Heart left ventricle (tissue), 16 donors: ENCODE results near the gene LYST. TPM values are rescaled to one million over a fixed set of nuclear protein-coding genes. Genes with fewer than 3 reads are reported as not detected.

ENCODE experiments used
- ATAC-seq, 4 donors: fragments of 200-7000 bp; cut with Tn5 transposase; one replicate each; pipeline ENCODE4 v1.9.1; 2020 to 2022; ENCODE audit warnings: moderate library complexity in 4 of 4, mild to moderate bottlenecking in 3 of 4, moderate number of reproducible peaks in 1 of 4
- DNase-seq, 5 donors: peaks; one replicate each; pipeline ENCODE4 v3.0.0-alpha.2; 2020
- H3K27ac ChIP-seq, 12 donors: fragments of 200-600 bp; sonication (generic) in 4 of 12; one replicate each; pipeline versions ENCODE4 v1.5.0 to v1.8.0; 2016 to 2022; ENCODE audit warnings: mild to moderate bottlenecking in 2 of 12
- H3K27me3 ChIP-seq, 9 donors: fragments of 200-600 bp; sonication (generic) in 2 of 9; one replicate each; pipeline versions ENCODE4 v1.5.1 to v1.8.0; 2016 to 2022; ENCODE audit warnings: mild to moderate bottlenecking in 3 of 9
- H3K36me3 ChIP-seq, 9 donors: fragments of 200-600 bp; sonication (generic) in 2 of 9; one replicate each; pipeline versions ENCODE4 v1.5.0 to v1.8.0; 2018 to 2022; ENCODE audit warnings: mild to moderate bottlenecking in 2 of 9
- H3K4me1 ChIP-seq, 12 donors: fragments of 200-600 bp; sonication (generic) in 4 of 12; one replicate each; pipeline versions ENCODE4 v1.5.0 to v1.8.0; 2016 to 2022; ENCODE audit warnings: mild to moderate bottlenecking in 3 of 12
- H3K4me3 ChIP-seq, 12 donors: fragments of 200-600 bp; sonication (generic) in 4 of 12; one replicate each; pipeline versions ENCODE4 v1.5.0 to v1.8.0; 2017 to 2022; ENCODE audit warnings: mild to moderate bottlenecking in 9 of 12, moderate library complexity in 4 of 12
- H3K9me3 ChIP-seq, 12 donors: fragments of 200-600 bp; sonication (generic) in 4 of 12; one replicate each; pipeline versions ENCODE4 v1.5.0 to v1.8.0; 2016 to 2022; ENCODE audit warnings: mild to moderate bottlenecking in 1 of 12
- POLR2A ChIP-seq, 2 donors: fragments of 450-650 bp; IDR thresholded peaks; one replicate each; pipeline ENCODE4 v1.6.1; 2017; ENCODE audit warnings: antibody characterized with exemption in 2 of 2, mild to moderate bottlenecking in 2 of 2, moderate library complexity in 2 of 2
- WGBS, 4 donors: extraction: QIAGEN DNeasy Blood & Tissue Kit in 2 of 4; methylation state at CpG; one replicate each; pipeline versions ENCODE4 v1.1.5 to v1.1.7; 2013 to 2018; 5-methylcytosine and 5-hydroxymethylcytosine counted together
- intact Hi-C, 10 donors: fragments of 100-400 bp; cut with DNase I; formaldehyde crosslinking; loops; one replicate each; pipeline versions ENCODE4 v1.11.1 to v1.14.2; 2022
- polyA plus RNA-seq, 2 donors: library from polyadenylated mRNA; stranded (reverse); fragments of 200-250 nt; gene quantifications; one replicate each; pipeline ENCODE4 v1.2.3, GENCODE V29; 2013
- total RNA-seq, 9 donors: library from RNA; depleted of rRNA in 2 of 9; stranded (reverse); fragments of >200 nt in 2 of 9; fragmentation: NEBNext Ultra II Directional in 3 of 9; extraction: Animal tissue kit (Norgen Biotek cat#: 25700) in 3 of 9; gene quantifications; one replicate each; pipeline versions ENCODE4 v1.1.0 to v1.2.4, GENCODE V29; 2016 to 2023
- TF ChIP-seq, protein P1 (sequence below), 12 donors: fragments of 200-600 bp; sonication (generic) in 4 of 12; IDR thresholded peaks; one replicate each; pipeline versions ENCODE4 v1.5.0 to v1.8.0; 2018 to 2022; ENCODE audit warnings: antibody characterized with exemption in 12 of 12, mild to moderate bottlenecking in 5 of 12
- donor health status: ischemic (EF 13 %, LVEDD 7.1; RV severe dilation, severe dysfunction).
- donor health status: healthy with polysubstance abuse.
- donor health status: DM: no; HTN: yes; CAD: no.
- donor health status: DM: no; HTN: no; CAD: no.
- donor health status: ischemic (EF 25% LVEDD 6.9; RV normal size, moderate dysfunction).
- donor health status: ischemic (EF 25% LVEDD 5.7; RV mildly dilated, moderate dysfunction).
- donor health status: healthy.
- donor health status: DM: yes; HTN: yes; CAD: no.
- donor health status: ischemic (EF 35%, LVEDD 5.7; RV mildly dilated, moderate dysfunction).
- donor health status: nonischemic (EF 11% LVEDD 7.7; RV severe dilation, severe dysfunction).
- donor health status: DM: yes; HTN: yes; CAD: no.
- donor health status: PGD.
- donor health status: ischemic (EF 29% LVEDD 5.4; RV normal size, mild dysfunction).
- donor health status: nonischemic (EF 23%, LVEDD 6.1; RV moderate dilation, normal function).

Gene LYST
- total and polyA plus RNA-seq, 11 donors: 3.4 to 22.5 (median 11.2) TPM

DNA sequence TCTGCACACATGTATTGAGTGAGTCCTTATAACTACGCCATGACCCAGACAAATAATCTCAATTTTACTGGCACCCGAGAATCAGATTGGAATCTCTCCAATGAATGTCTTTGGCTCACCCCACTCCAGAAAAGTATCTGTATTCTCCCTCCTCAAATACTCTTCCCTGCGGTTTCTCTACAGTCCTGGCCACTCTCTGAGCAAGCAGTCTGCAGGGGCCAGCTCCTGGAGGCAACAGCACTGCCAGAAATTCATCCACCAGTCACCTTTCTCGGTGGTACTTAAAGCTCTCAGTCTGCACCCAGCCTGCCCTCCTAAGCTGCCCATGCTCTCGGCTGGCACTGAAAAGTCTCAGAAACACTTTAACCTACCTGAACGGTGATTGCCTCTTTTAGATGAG is 16.1 kb upstream of the LYST start:
- ATAC-seq: peak in 1 of 4 donors; percentile 8
- Histone ChIP-seq H3K36me3 (no peaks in the 10 kb centered on the region), H3K27me3 (no peaks in the 10 kb centered on the region), H3K4me3 (peak overlapping the region in 10 of 12 donors; percentile 7 to 36 (median 22)), H3K27ac (peak overlapping the region in 6 of 12 donors; percentile 45 to 68 (median 54)), H3K4me1 (peaks cover 0 to 59% (median 12%) of the 10 kb centered on the region in 12 donors), H3K9me3 (no peaks in the 10 kb centered on the region)
- TF ChIP-seq, protein P1, sequence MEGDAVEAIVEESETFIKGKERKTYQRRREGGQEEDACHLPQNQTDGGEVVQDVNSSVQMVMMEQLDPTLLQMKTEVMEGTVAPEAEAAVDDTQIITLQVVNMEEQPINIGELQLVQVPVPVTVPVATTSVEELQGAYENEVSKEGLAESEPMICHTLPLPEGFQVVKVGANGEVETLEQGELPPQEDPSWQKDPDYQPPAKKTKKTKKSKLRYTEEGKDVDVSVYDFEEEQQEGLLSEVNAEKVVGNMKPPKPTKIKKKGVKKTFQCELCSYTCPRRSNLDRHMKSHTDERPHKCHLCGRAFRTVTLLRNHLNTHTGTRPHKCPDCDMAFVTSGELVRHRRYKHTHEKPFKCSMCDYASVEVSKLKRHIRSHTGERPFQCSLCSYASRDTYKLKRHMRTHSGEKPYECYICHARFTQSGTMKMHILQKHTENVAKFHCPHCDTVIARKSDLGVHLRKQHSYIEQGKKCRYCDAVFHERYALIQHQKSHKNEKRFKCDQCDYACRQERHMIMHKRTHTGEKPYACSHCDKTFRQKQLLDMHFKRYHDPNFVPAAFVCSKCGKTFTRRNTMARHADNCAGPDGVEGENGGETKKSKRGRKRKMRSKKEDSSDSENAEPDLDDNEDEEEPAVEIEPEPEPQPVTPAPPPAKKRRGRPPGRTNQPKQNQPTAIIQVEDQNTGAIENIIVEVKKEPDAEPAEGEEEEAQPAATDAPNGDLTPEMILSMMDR (IDR thresholded peaks at IDR 0.05): no peak
- no peak for TF ChIP-seq POLR2A (IDR thresholded peaks at IDR 0.05)
- DNase-seq: no peak
- WGBS, 4 donors: 62 to 76% (median 70%) methylated on average over 6 of the region's 6 CpGs
- intact Hi-C loops: loop anchor here in 2 of 10 donors (10.0 kb wide), 2 partner anchors 62 to 92 kb away; no protein-coding TSS in a partner anchor

DNA sequence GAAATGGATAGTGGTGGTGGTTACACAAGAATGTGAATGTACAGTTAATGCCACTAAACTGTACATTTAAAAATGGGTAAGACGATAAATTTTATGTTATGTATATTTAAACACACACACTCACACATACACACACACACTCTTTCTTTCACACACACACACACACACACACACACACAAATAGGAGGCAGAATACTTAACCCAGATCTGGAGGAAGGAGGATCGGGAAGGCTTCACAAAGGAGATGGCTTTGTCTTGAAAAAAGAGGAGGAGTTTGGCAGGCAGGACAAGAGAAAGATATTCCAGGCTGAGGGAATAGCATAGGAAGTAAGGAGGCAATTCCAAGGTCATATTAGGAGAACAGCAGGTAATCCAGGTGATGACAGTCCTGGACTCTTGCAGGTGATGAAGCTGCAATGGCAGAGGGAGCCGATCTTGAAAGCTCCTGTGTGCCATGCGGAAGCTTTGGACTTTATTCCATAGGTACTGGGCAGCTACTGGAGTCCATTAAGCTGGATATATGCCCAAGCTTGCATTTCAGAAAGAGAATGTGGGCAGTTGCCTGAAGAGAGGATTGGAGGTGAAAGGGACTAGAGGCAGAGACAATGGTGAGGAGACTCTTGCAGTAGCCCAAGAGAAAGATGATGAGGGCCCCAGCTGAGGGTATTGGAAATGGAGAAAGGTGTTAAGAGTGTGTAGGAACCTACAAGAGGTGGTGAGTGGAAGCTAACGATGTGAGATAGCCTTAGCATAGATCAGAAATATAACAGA is 15.4 kb upstream of the LYST start:
- no peaks in the 10 kb centered on the region for H3K9me3 ChIP-seq
- H3K4me3 ChIP-seq: peak overlapping the region in 4 of 12 donors; percentile 24 to 36 (median 34)
- intact Hi-C loops: loop anchor here in 2 of 10 donors (10.0 kb wide), 2 partner anchors 63 to 93 kb away; no protein-coding TSS in a partner anchor
- DNase-seq (no peak), ATAC-seq (no peak)
- H3K4me1 ChIP-seq: peaks cover 0 to 56% (median 12%) of the 10 kb centered on the region in 12 donors
- H3K36me3 ChIP-seq: no peaks in the 10 kb centered on the region
- no peak for TF ChIP-seq POLR2A (IDR thresholded peaks at IDR 0.05)
- TF ChIP-seq, protein P1 (IDR thresholded peaks at IDR 0.05): no peak
- H3K27ac ChIP-seq: peak overlapping the region in 3 of 12 donors; percentile 54 to 68 (median 54)
- 87 to 90% (median 88%) methylated on average over 5 of the region's 5 CpGs for WGBS, 4 donors
- no peaks in the 10 kb centered on the region for H3K27me3 ChIP-seq

DNA sequence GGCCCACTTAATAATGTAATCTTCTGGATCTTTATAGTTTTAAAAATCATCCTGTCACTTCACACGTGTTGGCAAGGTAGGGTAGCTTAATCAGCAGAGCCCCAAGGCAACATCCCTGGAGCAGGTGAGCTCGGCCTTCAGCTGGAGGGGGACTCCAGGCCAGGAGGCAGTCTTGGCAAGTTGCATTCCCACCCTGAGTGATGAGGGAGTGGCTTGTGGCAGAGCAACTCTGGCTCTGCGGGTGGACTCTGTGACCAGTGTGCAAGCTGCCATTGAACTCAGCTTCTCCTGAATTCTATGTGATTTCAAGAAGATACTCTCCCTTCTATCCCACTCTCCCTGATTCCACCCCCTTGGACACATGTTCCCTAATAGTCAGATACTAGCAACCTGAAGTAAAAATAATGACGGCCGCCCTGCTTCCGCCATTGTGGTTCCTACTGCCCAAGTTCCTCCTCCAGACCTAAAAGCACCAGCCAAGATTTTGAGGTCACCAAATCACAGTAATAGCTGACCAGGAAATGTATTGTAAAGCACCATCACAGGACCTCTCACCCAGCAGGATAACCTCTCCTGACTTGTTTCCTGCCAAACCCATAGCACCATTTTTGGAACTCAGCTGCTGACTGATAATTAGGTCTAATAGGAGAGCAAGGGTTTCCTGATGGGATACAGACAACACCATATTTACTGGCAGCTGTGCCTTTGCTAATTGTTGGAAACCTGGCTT is 11.5 kb upstream of the LYST start:
- H3K4me1 ChIP-seq: peaks cover 0 to 63% (median 6%) of the 10 kb centered on the region in 12 donors
- intact Hi-C loops: no loop called here
- no peaks in the 10 kb centered on the region for H3K36me3 ChIP-seq
- peak overlapping the region in 5 of 12 donors; percentile 14 to 83 (median 35) for H3K27ac ChIP-seq
- no peak overlapping the region for H3K4me3 ChIP-seq
- no peaks in the 10 kb centered on the region for H3K9me3 ChIP-seq
- ATAC-seq (peak; percentile 60 to 87 (median 66)), DNase-seq (peak in 1 of 5 donors; percentile 39)
- 49 to 69% (median 55%) methylated on average over 6 of the region's 6 CpGs for WGBS, 4 donors
- TF ChIP-seq, protein P1 (IDR thresholded peaks at IDR 0.05): no peak
- TF ChIP-seq POLR2A (IDR thresholded peaks at IDR 0.05): no peak
- H3K27me3 ChIP-seq: no peaks in the 10 kb centered on the region

DNA sequence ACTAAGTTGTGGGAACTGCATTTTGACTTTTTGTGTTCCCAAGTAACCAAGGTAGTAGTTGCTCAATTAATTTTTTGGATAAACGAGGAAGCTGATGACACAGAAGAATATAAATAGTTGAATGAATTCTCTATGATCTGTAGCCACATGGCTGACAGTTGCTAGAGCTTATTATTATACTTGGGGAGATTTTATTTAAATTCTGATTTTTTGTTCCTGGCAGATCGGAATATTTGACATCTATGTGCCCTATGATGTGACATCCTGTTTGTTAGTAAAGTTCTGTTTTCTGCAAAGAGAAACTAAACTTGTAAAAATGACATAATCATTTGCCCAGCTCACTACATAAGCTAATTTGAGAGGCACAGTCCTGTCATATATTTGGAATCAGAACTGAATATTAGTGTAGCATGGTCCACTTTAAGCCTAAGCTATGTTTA is 9.7 kb upstream of the LYST start:
- intact Hi-C loops: no loop called here
- 58 to 74% (median 71%) methylated on average over 2 of the region's 2 CpGs for WGBS, 4 donors
- Histone ChIP-seq H3K27ac (peak overlapping the region in 1 of 12 donors; percentile 72), H3K36me3 (no peaks in the 10 kb centered on the region), H3K4me3 (no peak overlapping the region), H3K27me3 (no peaks in the 10 kb centered on the region), H3K9me3 (no peaks in the 10 kb centered on the region), H3K4me1 (peaks cover 0 to 50% (median 0%) of the 10 kb centered on the region in 12 donors)
- DNase-seq (no peak), ATAC-seq (no peak)
- TF ChIP-seq, protein P1 (IDR thresholded peaks at IDR 0.05): no peak
- no peak for TF ChIP-seq POLR2A (IDR thresholded peaks at IDR 0.05)
